HG02642 (cell line): ENCODE results near the gene KLK14.

Source experiments
- ATAC-seq: cut with Tn5 transposase; IDR thresholded peaks from one replicate; pipeline ENCODE4 v1.9.1; 2021; ENCODE audit warnings: mild to moderate bottlenecking; ENCODE audit not compliant: unreplicated experiment, poor library complexity

The KLK14 gene

DNA sequence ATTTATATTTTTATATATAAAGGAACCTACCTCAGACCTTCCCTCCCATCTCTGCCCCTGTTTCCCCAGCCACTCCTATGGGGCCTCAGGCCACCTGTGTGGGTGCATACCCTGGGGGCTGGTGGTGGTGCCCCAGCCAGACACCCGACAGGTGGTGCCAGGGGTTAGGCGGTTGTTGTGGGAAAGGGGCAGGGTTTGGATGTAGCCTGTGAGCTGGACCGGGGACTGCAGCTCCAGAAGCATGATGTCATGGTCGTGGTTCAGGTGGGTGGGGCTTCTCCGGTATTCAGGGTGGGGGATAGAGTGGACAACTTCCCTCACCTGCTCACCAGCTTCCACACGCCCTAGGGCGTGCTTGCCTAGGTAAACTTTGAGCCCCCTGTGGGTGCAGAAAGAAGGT lies 23.0 kb downstream of the KLK14 start:
- no peak for ATAC-seq

DNA sequence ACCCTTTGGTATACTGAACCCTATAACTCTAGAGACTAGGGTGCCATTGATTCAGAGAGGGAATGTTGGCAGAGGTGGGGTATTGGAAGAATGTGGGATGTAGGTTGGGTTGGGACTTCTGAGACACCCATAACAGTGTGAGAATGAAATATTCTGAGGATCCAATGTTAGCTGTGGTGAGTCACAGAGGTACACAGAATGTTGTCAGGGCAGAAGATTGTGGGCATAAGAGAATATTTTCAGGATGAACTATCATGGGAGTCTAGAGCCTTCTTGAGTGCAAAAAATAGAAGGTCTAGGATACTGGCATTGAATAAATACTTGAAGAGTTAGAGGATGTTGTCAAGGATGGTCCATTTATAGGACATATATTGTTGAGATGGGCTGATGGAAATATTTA lies 26.8 kb downstream of the KLK14 start:
- ATAC-seq = no peak

DNA sequence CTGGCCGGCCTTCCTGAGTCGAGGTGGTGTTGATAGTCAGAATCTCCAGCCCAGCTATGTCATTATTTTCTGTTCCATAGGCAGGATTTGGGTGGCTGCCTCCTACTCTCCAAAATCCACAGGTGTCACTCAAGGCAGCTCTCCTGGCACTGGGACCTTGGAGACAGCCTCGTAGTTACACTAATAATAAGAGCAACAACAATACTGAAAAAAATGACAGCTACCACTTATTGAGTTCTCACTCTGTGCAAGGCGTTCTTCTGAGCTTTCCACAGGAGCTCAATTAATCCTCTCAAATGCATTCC lies 35.7 kb downstream of the KLK14 start:
- no peak for ATAC-seq

DNA sequence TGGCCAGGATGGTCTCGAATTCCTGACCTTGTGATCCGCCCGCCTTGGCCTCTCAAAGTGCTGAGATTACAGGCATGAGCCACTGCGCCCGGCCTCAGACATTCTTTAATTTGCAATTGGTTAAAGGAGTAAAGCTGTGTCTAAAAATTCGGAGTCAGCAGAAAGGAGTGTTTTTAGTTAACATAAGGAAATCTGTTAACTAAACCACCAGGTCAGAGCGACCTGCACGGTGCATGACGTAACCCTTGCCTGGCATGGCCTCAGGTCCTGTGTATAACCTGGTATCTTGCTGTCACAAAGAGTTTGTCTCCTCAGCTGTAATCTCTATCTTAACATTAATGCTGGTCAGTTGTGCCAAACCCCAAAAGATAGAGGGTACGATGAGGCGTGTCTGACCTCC lies 38.4 kb downstream of the KLK14 start:
- ATAC-seq = no peak

DNA sequence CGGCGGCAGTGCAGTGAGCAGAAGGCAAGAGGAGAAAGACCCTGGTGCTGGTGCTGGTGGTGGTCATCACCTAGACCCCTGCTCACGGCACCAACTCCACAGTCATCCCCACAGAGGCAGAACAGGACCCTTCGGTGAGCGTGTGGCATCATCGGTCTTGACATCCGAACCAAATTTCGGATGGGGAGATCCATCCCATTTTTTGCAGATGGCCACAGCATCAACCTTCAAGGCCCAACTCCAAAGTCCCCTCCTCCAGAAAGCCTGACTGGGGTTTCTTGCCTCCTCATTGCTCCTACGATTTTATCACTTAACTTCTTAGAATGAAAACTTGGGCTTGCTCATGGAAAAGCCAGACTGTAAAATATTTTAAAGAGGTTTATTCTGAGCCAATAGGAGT lies 39.2 kb downstream of the KLK14 start:
- ATAC-seq = no peak

DNA sequence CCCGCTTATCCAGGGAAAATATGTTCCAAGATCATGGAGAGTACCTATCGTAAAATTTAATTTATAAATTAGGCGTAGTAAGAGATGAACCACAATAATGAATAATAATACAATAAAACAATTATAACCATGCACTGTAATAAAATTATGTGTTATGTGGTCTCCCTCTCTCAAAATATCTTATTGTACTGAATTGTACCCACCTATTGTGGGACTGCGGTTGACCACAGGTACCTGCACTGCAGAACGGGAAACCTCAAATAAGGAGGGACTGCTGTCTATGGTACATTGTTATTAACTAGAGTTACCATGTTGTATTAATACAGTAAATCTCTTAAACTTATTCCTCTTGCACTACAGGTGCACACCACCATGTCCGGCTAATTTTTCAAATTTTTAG lies 42.5 kb downstream of the KLK14 start:
- no peak for ATAC-seq

DNA sequence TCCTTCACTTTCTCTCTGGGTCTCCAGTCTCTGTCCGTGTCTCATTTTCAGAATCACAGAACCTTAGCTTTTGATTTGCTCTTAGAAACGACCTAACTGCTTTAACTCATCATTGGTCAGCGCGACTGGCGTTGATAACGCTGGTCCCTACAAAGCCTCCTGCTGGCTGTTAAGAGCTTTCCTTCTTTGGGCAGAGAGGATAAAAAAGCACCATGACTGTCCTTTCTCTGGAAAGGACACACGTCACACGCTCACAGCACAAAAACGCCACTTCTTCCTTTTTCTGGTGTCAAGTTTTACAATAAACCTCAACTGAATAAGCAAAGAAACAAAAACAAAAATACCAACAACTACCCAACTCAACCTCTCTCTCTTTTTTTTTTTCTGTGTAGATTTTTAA lies 46.2 kb downstream of the KLK14 start:
- no peak for ATAC-seq

DNA sequence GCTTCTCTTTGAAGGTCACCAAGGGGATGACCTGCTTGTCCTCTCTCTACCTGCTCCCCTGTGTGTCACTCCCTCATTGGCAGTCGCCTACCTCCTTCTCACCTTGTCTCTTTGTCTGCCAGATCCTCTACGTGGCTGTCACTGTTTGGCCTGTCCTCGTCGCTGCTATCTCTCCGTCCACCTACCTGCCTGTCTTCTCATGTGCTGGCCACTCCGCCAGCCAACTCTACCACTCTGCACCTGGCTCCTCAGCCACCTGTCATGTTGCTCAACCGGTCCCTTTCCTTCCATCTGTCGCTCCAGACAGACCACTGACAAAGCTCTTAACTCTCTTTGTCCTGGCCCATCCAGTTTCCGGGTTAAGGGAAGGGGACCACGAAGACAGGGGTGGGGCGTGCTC lies 48.0 kb downstream of the KLK14 start, which contains the start of gene KLK12:
TSS of gene KLK12 (minus strand) at position 299 of the 400 bp plus-strand sequence. CDS start 381 bp downstream, outside the sequence.
- ATAC-seq = no peak

DNA sequence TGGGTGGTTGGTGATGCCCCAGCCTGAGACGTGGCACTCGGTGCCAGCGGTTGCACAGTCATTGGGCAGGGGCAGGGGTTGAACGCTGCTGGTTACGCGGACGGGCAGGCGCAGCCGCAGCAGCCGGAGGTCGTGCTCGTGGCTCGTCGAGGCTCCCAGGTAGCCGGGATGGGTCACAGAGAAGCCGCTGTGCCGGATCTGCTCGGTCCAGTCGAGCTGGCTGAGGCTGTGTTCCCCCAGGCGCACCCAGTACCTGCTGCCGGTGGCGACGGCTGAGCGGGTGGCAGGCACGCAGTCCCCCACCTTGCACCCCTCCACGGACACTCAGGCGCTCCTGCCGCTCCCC lies 50.8 kb downstream of the KLK14 start:
- ATAC-seq = no peak

DNA sequence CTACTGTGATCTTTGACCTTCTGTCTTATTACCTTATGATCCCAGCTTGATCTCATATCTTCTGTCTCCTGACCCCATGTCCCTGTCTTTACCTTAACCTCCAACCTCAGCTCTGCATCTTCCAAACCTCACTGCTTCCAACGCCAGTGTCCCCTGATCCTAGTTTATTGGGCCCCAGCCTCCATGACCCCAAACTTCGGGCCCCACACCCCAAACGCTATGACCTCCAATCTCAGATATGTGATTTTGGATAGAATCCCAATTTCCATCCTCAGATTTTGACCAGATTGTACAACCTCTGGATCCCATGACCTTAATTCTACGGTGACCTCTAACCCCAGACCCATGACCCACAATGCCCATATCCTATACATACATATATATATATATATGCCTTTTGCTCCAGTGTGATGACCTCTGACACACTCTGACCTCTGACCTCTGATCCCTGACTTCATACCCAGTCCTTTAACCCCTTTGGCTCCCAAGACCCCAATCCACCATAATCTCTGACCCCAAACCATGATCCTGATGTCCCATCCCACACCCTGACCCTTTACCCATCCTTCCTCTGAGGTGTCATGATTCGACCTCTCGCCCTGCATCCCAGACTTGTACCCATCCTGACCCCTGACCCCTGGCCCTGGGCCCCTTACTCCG lies 51.3 kb downstream of the KLK14 start:
- no peak for ATAC-seq

DNA sequence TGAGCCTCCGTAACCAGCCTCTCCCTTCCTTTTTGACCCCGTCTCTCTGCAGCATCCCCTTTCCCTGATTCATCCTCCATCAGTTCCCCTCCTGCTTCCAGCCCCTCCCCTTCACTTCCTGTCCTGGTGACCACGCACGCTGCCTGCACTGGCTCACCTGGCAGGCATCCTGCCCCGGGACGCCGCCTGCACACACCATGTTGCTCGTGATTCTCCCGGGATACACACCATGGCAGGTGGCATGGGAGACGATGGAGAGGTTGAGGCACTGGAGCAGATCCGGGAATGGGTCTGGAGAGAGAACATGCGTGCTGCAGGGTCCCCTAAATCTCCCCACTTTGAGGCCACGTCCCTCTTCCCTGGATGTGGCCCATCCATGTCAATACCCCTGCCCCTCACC lies 52.1 kb downstream of the KLK14 start:
- ATAC-seq = no peak

DNA sequence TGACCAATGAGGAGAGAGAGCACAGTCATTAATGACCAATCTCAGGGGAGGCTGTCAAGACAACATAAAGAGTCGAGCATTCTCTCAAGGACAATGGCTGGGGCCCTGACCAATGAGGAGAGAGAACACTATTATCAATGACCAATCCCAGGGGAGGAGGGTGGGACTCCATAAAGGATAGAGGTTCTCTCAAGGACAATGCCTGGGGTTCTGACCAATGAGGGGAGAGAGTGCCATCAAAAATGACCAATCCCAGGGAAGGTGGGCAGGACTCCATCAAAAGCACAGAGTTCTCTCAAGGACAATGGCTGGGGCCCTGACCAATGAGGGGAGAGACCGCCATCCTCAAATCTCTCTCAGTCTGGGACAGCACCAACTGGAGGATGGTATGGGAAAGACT lies 53.0 kb downstream of the KLK14 start:
- ATAC-seq = no peak
